Endothelial cell (in vitro differentiated cells): ENCODE measurements around the gene SLC44A4. TPM values are rescaled to one million over a fixed set of nuclear protein-coding genes. Genes with fewer than 3 reads are reported as not detected.

ENCODE experiments used
- DNase-seq: peaks from one replicate; pipeline ENCODE4 v3.0.0; 2021; ENCODE audit warnings: low spot score
- H3K27ac Mint-ChIP-seq: one replicate; pipeline ENCODE4 v1.8.0; 2021; ENCODE audit warnings: mixed read lengths, inconsistent platforms; ENCODE audit not compliant: unreplicated experiment
- H3K27me3 Mint-ChIP-seq: one replicate; pipeline ENCODE4 v1.8.0; 2021; ENCODE audit warnings: mild to moderate bottlenecking, moderate library complexity, mixed read lengths, inconsistent platforms; ENCODE audit not compliant: unreplicated experiment
- H3K36me3 Mint-ChIP-seq: one replicate; pipeline ENCODE4 v1.8.0; 2021; ENCODE audit warnings: mild to moderate bottlenecking, low read depth, mixed read lengths, inconsistent platforms; ENCODE audit not compliant: unreplicated experiment
- H3K4me1 Mint-ChIP-seq: one replicate; pipeline ENCODE4 v1.8.0; 2021; ENCODE audit warnings: mild to moderate bottlenecking, mixed read lengths, inconsistent platforms; ENCODE audit not compliant: unreplicated experiment
- H3K4me3 Mint-ChIP-seq: one replicate; pipeline ENCODE4 v1.8.0; 2021; ENCODE audit warnings: mild to moderate bottlenecking, mixed read lengths, inconsistent platforms; ENCODE audit not compliant: unreplicated experiment
- H3K9me3 Mint-ChIP-seq: one replicate; pipeline ENCODE4 v1.8.0; 2021; ENCODE audit warnings: mixed read lengths, inconsistent platforms; ENCODE audit not compliant: unreplicated experiment
- CTCF ChIP-seq: fragments of 200-600 bp; sonication (generic); IDR thresholded peaks from one replicate; pipeline ENCODE4 v1.5.0; 2021; ENCODE audit warnings: antibody characterized with exemption; ENCODE audit not compliant: unreplicated experiment
- long read RNA-seq: library from polyadenylated mRNA; unstranded; transcript quantifications from one replicate; pipeline ENCODE4 v2.0.0, GENCODE V29; 2020; ENCODE audit not compliant: unreplicated experiment
- total RNA-seq: library from RNA; stranded (reverse); fragmentation: NEBNext Ultra II Directional; extraction: Animal tissue kit (Norgen Biotek cat#: 25700); gene quantifications from one replicate; pipeline ENCODE4 v1.2.1, GENCODE V29; 2021; ENCODE audit not compliant: unreplicated experiment

SLC44A4 gene
- 1.6 TPM for total RNA-seq
- long read RNA-seq, partial matches to known transcripts, result 1 of 1 reads
- long read RNA-seq, other reads (novel, unspliced or antisense), result 0 of 1 reads

- Mint-ChIP-seq H3K4me1 (peaks cover 4% of the 10 kb centered on the region), H3K9me3 (no peaks in the 10 kb centered on the region), H3K27ac (no peak within 1 kb of the TSS), H3K27me3 (peaks cover 6% of the 10 kb centered on the region), H3K36me3 (peaks cover 8% of the 10 kb centered on the region), H3K4me3 (no peak within 1 kb of the TSS)
- no peak for DNase-seq
- no peak for TF ChIP-seq CTCF
These were observed at the start of gene SLC44A4 for GRCh38 chr6:31878726-31879125. Gene SLC44A4 (minus strand): TSS chr6:31878997. CDS start chr6:31878980, 17 bp downstream.

- H3K36me3 Mint-ChIP-seq, result no peaks in the 10 kb centered on the region
- no peaks in the 10 kb centered on the region for H3K27me3 Mint-ChIP-seq
- TF ChIP-seq CTCF, result no peak
- no peak overlapping the region for H3K4me3 Mint-ChIP-seq
- no peaks in the 10 kb centered on the region for H3K4me1 Mint-ChIP-seq
- no peaks in the 10 kb centered on the region for H3K9me3 Mint-ChIP-seq
- no peak overlapping the region for H3K27ac Mint-ChIP-seq
- DNase-seq, result no peak
These were observed 49.8 kb upstream of the SLC44A4 start for GRCh38 chr6:31928672-31928939.

- DNase-seq, result no peak
- Mint-ChIP-seq H3K9me3 (no peaks in the 10 kb centered on the region), H3K27ac (no peak overlapping the region), H3K4me1 (no peaks in the 10 kb centered on the region), H3K4me3 (no peak overlapping the region), H3K36me3 (no peaks in the 10 kb centered on the region), H3K27me3 (no peaks in the 10 kb centered on the region)
- TF ChIP-seq CTCF, result no peak
These were observed 49.3 kb upstream of the SLC44A4 start for GRCh38 chr6:31927863-31928671.

- no peak for TF ChIP-seq CTCF
- no peaks in the 10 kb centered on the region for H3K4me1 Mint-ChIP-seq
- no peaks in the 10 kb centered on the region for H3K36me3 Mint-ChIP-seq
- H3K9me3 Mint-ChIP-seq, result no peaks in the 10 kb centered on the region
- no peak within 1 kb of the TSS for H3K27ac Mint-ChIP-seq
- H3K4me3 Mint-ChIP-seq, result no peak within 1 kb of the TSS
- no peaks in the 10 kb centered on the region for H3K27me3 Mint-ChIP-seq
- DNase-seq, result no peak
These were observed 48.6 kb upstream of the SLC44A4 start, which contains the start of gene C2 for GRCh38 chr6:31927242-31927862. Gene C2 (plus strand): TSS chr6:31927717. CDS start chr6:31927753, 36 bp downstream.

GRCh38 chr6:31922942-31923341 lies 44.1 kb upstream of the SLC44A4 start:
- Mint-ChIP-seq H3K4me3 (no peak overlapping the region), H3K27me3 (no peaks in the 10 kb centered on the region), H3K4me1 (no peaks in the 10 kb centered on the region), H3K36me3 (no peaks in the 10 kb centered on the region), H3K27ac (no peak overlapping the region), H3K9me3 (no peaks in the 10 kb centered on the region)
- no peak for DNase-seq
- TF ChIP-seq CTCF, result no peak
